ENCODE results near the gene ATP2B3.

The ATP2B3 gene

GRCh38 chrX:153539171-153539978 is 21.9 kb downstream of the ATP2B3 start:
- peak; percentile 61 for DNase-seq

GRCh38 chrX:153539979-153540358 is 22.5 kb downstream of the ATP2B3 start:
- DNase-seq = no peak

GRCh38 chrX:153544727-153545126 is 27.3 kb downstream of the ATP2B3 start:
- no peak for DNase-seq

- DNase-seq = no peak
These were observed 28.9 kb downstream of the ATP2B3 start for GRCh38 chrX:153546386-153546785.

GRCh38 chrX:153547195-153547594 is 29.8 kb downstream of the ATP2B3 start:
- DNase-seq = no peak

- no peak for DNase-seq
These were observed 31.8 kb downstream of the ATP2B3 start for GRCh38 chrX:153549231-153549630.

- no peak for DNase-seq
These were observed 32.4 kb downstream of the ATP2B3 start for GRCh38 chrX:153549807-153550206.

GRCh38 chrX:153551135-153551534 is 33.7 kb downstream of the ATP2B3 start:
- DNase-seq = no peak

GRCh38 chrX:153554519-153555167 is 37.2 kb downstream of the ATP2B3 start:
- peak; percentile 53 for DNase-seq

GRCh38 chrX:153556767-153557166 is 39.3 kb downstream of the ATP2B3 start:
- DNase-seq = no peak

GRCh38 chrX:153557618-153558355 is 40.3 kb downstream of the ATP2B3 start:
- DNase-seq = no peak

- DNase-seq = no peak
These were observed 42.6 kb downstream of the ATP2B3 start for GRCh38 chrX:153560000-153560399.

GRCh38 chrX:153560466-153560865 is 43.0 kb downstream of the ATP2B3 start:
- no peak for DNase-seq

GRCh38 chrX:153561337-153561736 is 43.9 kb downstream of the ATP2B3 start:
- no peak for DNase-seq

- no peak for DNase-seq
These were observed 45.1 kb downstream of the ATP2B3 start for GRCh38 chrX:153562546-153562945.

- no peak for DNase-seq
These were observed 46.7 kb downstream of the ATP2B3 start for GRCh38 chrX:153564047-153564606.

GRCh38 chrX:153565996-153566580 is 48.6 kb downstream of the ATP2B3 start:
- no peak for DNase-seq

GRCh38 chrX:153568451-153569011 is 51.1 kb downstream of the ATP2B3 start:
- no peak for DNase-seq

- no peak for DNase-seq
These were observed 52.0 kb downstream of the ATP2B3 start for GRCh38 chrX:153569475-153569874.

- DNase-seq = no peak
These were observed 54.1 kb downstream of the ATP2B3 start for GRCh38 chrX:153571534-153571908.

- no peak for DNase-seq
These were observed 55.2 kb downstream of the ATP2B3 start for GRCh38 chrX:153572601-153573000.

GRCh38 chrX:153573984-153574383 is 56.5 kb downstream of the ATP2B3 start:
- DNase-seq = no peak

Data from activated CD4-positive, alpha-beta T cell treated with anti-CD3 and anti-CD28 coated beads, Interleukin-2, amount 50 U/mL, for 16 hours (primary cell).